ENCODE data around the gene KCNMB2.

GRCh38 chr3:178835033-178835432 is 298.8 kb downstream of the KCNMB2 start:
- TF ChIP-seq CTCF (IDR thresholded peaks at IDR 0.05) (no peak), POLR2A (IDR thresholded peaks at IDR 0.05) (no peak)
